Fibroblast of mammary gland (primary cell): ENCODE data around the gene RTN4R.

Source experiments
- DNase-seq: peaks from one replicate; pipeline ENCODE4 v3.0.0-alpha.2; 2010; ENCODE audit warnings: low read depth
- H3K4me3 ChIP-seq: 2 replicates; pipeline ENCODE4 v1.5.1; 2011; ENCODE audit warnings: low read depth, mild to moderate bottlenecking, low read length, moderate library complexity; ENCODE audit not compliant: control insufficient read depth
- TF ChIP-seq, protein P1 (sequence below): conservative IDR thresholded peaks from 2 replicates; pipeline ENCODE4 v1.5.1; 2011; ENCODE audit warnings: low read depth, low read length, inconsistent platforms; ENCODE audit not compliant: control insufficient read depth, insufficient read depth

Gene RTN4R

DNA sequence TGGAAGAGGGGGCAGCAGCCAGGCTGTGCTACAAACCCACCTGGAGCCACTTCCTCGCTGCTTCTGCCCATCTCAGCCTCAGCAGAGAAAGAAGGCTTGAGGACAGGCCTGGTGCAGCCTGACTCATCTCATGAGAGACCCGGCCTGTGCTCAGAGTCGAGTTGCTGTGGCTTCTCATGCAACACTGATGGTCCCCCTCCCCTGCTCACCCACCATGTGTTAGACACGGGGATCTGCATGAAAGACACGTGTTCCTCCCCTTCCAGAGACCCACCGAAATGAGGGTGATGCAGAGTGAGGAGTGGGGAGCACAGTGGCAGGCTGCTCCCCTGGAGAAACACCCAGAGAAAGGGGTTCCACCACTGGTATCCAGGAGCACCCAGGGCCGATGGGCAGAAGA lies 15.0 kb downstream of the RTN4R start:
- TF ChIP-seq, protein P1, sequence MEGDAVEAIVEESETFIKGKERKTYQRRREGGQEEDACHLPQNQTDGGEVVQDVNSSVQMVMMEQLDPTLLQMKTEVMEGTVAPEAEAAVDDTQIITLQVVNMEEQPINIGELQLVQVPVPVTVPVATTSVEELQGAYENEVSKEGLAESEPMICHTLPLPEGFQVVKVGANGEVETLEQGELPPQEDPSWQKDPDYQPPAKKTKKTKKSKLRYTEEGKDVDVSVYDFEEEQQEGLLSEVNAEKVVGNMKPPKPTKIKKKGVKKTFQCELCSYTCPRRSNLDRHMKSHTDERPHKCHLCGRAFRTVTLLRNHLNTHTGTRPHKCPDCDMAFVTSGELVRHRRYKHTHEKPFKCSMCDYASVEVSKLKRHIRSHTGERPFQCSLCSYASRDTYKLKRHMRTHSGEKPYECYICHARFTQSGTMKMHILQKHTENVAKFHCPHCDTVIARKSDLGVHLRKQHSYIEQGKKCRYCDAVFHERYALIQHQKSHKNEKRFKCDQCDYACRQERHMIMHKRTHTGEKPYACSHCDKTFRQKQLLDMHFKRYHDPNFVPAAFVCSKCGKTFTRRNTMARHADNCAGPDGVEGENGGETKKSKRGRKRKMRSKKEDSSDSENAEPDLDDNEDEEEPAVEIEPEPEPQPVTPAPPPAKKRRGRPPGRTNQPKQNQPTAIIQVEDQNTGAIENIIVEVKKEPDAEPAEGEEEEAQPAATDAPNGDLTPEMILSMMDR, result no peak
- DNase-seq, result no peak
- no peak overlapping the region for H3K4me3 ChIP-seq

DNA sequence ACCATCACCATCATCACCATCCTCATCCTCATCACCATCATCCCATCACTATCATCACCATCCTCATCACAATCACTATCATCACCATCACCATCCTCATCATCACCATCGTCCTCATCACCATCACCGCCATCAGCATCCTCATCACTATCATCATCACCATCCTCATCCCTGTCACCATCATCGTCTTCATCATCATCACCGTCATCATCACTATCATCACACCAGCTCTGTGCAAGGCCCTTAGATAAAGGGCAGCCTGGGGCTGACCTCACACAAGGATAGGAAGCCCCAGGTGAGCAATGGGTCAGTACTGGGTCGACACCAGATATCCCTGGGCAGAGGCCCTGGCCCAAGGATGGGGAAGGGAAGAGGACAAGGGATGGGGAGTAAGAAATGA lies 16.1 kb downstream of the RTN4R start:
- no peak overlapping the region for H3K4me3 ChIP-seq
- TF ChIP-seq, protein P1, result no peak
- DNase-seq, result no peak

DNA sequence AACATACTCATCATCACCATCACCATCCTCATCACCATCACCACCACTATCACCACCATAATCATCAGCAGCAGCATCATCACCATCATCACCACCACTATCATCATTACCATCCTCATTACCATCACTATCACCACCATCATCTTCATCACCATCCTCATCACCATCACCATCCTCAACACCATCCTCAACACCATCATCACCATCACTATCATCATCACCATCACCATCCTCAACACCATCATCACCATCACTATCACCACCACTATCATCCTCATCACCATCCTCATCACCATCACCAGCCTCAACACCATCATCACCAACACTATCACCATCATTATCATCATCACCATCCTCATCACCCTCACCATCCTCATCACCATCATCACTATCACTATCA lies 16.6 kb downstream of the RTN4R start:
- no peak overlapping the region for H3K4me3 ChIP-seq

DNA sequence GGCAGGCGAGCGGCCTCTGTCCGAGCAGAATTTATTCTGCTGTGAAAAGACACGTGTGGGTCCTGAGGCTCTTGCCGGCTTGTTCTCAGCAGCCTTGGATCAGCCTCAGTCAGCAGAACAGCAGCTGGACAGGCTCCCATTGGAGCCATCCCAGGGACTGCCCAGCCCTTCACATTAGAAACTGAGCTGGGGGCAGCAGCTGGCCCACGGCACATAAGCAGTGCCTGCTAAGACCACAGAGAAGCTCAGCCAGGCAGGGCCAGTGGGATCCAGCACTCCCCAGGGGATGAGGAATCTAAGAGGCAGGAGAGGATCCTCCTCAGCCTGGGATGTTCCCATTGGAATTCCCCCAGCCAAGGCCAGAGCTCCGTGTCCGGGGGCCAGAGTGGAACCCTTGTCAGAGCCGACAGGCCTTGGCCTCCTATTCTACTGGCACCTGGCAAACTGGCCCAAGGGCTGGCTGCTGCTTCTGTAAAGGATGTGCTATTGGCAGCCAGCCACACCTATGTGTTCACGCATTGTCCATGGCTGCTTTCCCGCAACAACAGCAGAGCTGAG lies 18.2 kb downstream of the RTN4R start:
- peak; percentile 63 for DNase-seq
- no peak overlapping the region for H3K4me3 ChIP-seq
- TF ChIP-seq, protein P1, result no peak

More for the DNA sequence above, 16.6 kb downstream of the RTN4R start:
- DNase-seq, result no peak
- TF ChIP-seq, protein P1, result no peak

DNA sequence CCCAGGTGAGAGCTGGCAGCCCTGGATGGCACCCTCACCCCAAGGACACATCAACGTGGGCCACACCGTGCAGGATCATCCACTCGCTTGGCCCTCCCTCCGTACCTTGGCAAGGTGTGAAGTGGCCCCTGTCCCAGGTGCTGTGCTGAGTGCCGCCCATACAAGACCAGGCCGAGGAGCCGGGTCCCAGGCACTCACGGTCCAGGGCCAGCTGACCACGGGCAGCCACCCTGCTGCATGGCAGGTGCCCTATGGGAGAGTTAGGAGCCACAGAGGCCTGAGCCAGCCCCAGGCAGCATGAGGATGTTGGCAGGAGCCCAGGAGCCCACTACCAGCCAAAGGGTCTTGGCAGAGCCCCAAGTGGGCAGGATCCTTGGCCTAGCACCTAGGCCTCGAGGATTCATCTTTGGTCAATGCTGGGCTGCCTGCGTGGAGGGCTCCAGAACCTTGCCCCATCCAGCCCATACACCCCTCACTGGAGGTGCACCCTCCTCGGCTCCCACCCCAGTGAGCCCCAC lies 19.6 kb downstream of the RTN4R start:
- TF ChIP-seq, protein P1, result no peak
- no peak for DNase-seq
- H3K4me3 ChIP-seq, result no peak overlapping the region

DNA sequence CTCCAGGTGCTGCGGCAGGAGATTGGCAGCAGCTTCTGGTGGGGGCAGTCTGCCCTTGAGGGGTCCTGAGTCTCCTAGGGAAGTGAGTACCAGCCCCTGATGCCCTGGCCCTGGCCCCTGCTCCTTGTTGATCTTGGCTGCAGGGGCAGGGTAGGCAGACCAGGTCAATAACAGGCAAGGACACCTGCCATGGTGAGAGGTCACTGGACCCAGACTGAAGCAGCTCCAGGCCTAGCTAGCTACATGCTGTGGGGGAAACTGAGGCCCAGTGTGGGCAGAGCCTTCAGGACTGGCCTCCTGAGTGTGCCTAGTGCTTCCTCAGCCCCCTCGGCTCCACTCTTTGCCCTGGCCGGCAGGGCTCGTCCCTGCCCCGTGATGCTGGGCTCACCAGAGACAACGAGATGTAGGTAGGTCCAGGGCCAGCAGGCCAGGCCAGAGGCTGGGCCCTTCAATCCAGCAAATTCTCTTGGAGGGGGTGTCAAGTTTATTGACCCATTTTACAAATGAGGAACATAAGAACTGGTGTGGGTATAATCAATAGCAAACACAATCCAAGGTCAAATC lies 20.4 kb downstream of the RTN4R start:
- DNase-seq, result no peak
- no peak overlapping the region for H3K4me3 ChIP-seq
- TF ChIP-seq, protein P1, result no peak
